Astrocyte of the hippocampus (primary cell): Measurements from ENCODE around the gene SLC30A7.
A peak's percentile ranks its signal among the peaks of the same experiment; 100 is the strongest.
"Not testable (repeated sequence)": the region's sequence is repeated elsewhere in the genome, so short reads cannot be mapped to it uniquely, and the experiment has no call there.

Source experiments
- DNase-seq: peaks from one replicate; pipeline ENCODE4 v3.0.0; 2011; ENCODE audit warnings: low read depth, low spot score

Gene SLC30A7

GRCh38 chr1:100889869-100890482, 5.9 kb upstream of the SLC30A7 start:
- not testable (repeated sequence) for DNase-seq

- no peak for DNase-seq
Observed at GRCh38 chr1:100891380-100891779, 4.5 kb upstream of the SLC30A7 start.

GRCh38 chr1:100892554-100892953, 3.3 kb upstream of the SLC30A7 start:
- DNase-seq: no peak

- DNase-seq: no peak
Observed at GRCh38 chr1:100893718-100894117, 2.2 kb upstream of the SLC30A7 start.

GRCh38 chr1:100894603-100895539, 1.0 kb upstream of the SLC30A7 start, which contains the start of gene EXTL2:
EXTL2 (minus strand) TSS chr1:100894842; CDS start chr1:100888757, 6,085 bp downstream.
- DNase-seq: peak; percentile 91

GRCh38 chr1:100896481-100896982, 642 bp downstream of the SLC30A7 start:
- peak; percentile 65 for DNase-seq

- no peak for DNase-seq
Observed at GRCh38 chr1:100902365-100902764, 6.5 kb downstream of the SLC30A7 start.

- no peak for DNase-seq
Observed at GRCh38 chr1:100903777-100904176, 7.9 kb downstream of the SLC30A7 start.

GRCh38 chr1:100904528-100904927, 8.6 kb downstream of the SLC30A7 start:
- DNase-seq: no peak

GRCh38 chr1:100905181-100905580, 9.3 kb downstream of the SLC30A7 start:
- no peak for DNase-seq

- DNase-seq: no peak
Observed at GRCh38 chr1:100907887-100908286, 12.0 kb downstream of the SLC30A7 start.

- DNase-seq: no peak
Observed at GRCh38 chr1:100909018-100909417, 13.1 kb downstream of the SLC30A7 start.

- no peak for DNase-seq
Observed at GRCh38 chr1:100912019-100912418, 16.1 kb downstream of the SLC30A7 start.

GRCh38 chr1:100921110-100921706, 25.3 kb downstream of the SLC30A7 start:
- DNase-seq: peak; percentile 69

- DNase-seq: no peak
Observed at GRCh38 chr1:100924212-100924611, 28.3 kb downstream of the SLC30A7 start.

GRCh38 chr1:100924991-100925390, 29.1 kb downstream of the SLC30A7 start:
- DNase-seq: no peak

GRCh38 chr1:100926240-100926639, 30.4 kb downstream of the SLC30A7 start:
- no peak for DNase-seq

- DNase-seq: peak; percentile 11
Observed at GRCh38 chr1:100927276-100927675, 31.4 kb downstream of the SLC30A7 start.

GRCh38 chr1:100928128-100928527, 32.2 kb downstream of the SLC30A7 start:
- no peak for DNase-seq

- no peak for DNase-seq
Observed at GRCh38 chr1:100930494-100930893, 34.6 kb downstream of the SLC30A7 start.

- no peak for DNase-seq
Observed at GRCh38 chr1:100931716-100932115, 35.8 kb downstream of the SLC30A7 start.

GRCh38 chr1:100933555-100933954, 37.7 kb downstream of the SLC30A7 start:
- not testable (repeated sequence) for DNase-seq
